Islet precursor cell (in vitro differentiated cells): ENCODE data around the gene CPTP.
"Not testable (repeated sequence)": the region's sequence is repeated elsewhere in the genome, so short reads cannot be mapped to it uniquely, and the experiment has no call there.

Experiments used
- DNase-seq: peaks from one replicate; pipeline ENCODE4 v3.0.0-alpha.2; 2018

Gene CPTP

DNA sequence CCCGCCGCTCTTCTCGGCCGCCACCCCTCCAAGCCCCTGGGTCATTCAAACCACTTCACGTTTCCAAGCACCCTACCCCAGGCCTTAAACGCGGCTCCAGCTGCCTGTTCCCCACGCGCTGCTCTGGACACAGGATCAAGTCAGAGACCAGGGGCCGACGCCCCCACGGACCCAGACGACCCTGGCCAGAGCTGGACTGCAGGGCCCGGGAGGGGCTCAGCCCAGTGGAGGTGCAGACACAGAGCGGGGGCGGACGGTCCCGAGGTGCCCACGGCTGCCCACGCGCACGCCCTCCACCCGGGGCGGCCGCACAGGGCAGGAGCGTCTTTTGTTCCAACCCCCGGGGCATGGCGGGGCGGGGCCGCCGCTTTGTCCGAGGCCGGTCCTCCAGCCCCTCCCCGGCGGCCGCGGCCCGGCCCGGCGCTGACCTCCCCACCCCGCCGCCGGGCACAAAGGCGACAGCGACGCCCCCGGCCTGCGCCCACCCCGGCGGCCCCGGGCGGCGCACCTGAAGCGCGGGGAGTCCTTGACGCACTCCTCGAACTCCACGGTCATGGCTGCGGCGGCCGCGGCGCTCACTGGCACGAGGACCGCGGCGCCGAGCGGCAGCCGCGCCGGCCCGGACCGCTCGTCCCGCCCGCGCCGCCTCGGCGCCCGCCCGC lies 17.2 kb upstream of the CPTP start:
- no peak for DNase-seq

DNA sequence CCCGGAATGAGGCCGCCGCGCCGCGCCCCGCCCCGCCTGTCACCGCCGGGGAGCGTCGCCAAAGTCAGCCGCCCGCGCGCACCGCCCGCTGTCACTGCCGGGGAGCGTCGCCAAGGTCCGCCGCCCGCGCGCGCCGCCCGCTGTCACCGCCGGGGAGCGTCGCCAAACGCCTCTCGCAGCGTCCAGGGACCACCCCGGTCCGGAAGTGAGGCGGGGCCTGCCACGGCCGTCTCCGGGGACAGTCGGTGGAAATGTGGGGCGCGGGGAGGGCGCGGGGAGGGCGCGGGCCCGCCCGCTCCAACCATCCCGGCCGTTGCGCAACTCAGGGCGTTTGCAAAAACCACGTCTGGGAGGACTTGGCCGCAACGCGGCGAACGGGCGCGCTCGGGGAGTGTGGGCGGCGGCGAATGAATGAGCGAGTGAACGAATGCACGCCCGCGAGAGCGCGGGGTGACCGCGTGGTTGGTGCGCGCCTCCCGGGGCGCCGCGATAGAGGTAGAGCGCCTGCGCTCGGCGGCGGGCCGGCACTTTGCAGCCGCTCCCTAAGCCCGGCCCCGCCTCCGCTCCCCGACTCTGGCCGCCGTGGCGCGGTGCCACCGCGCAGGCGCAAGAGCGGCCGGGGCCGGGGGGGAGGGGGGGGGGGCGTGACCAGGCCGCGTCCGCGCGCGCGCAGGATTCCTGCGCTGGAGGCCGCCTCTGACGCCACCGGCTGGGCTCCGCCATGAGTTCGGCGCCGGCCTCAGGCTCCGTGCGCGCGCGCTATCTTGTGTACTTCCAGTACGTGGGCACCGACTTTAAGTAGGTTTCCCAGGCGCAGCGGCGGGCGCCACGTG lies 16.5 kb upstream of the CPTP start, which contains the start of the genes ACAP3 and PUSL1:
ACAP3 (minus strand) TSS at position 8 of the 833 bp plus-strand sequence. CDS start 115 bp downstream, outside the sequence.
PUSL1 (plus strand) TSS at position 675 of the 833 bp plus-strand sequence; CDS start at position 722, 47 bp downstream.
- peak; percentile 90 for DNase-seq

DNA sequence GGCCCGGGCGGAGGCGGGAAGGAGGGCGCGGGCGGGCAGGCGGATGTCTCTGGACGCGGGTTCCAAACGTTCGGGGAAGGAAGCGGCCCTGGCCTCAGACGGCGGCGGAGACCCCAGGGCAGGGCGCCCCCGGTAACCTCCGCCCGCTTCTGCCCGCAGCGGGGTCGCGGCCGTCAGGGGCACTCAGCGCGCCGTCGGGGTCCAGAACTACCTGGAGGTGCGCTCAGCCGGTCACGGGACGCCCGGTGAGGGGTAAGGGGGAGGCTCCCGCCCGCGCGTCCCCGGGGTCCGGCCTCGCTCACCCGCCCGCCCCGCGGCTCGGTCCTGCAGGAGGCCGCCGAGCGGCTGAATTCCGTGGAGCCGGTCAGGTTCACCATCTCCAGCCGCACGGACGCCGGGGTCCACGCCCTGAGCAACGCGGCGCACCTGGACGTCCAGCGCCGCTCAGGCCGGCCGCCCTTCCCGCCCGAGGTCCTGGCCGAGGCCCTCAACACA lies 15.8 kb upstream of the CPTP start:
- no peak for DNase-seq

DNA sequence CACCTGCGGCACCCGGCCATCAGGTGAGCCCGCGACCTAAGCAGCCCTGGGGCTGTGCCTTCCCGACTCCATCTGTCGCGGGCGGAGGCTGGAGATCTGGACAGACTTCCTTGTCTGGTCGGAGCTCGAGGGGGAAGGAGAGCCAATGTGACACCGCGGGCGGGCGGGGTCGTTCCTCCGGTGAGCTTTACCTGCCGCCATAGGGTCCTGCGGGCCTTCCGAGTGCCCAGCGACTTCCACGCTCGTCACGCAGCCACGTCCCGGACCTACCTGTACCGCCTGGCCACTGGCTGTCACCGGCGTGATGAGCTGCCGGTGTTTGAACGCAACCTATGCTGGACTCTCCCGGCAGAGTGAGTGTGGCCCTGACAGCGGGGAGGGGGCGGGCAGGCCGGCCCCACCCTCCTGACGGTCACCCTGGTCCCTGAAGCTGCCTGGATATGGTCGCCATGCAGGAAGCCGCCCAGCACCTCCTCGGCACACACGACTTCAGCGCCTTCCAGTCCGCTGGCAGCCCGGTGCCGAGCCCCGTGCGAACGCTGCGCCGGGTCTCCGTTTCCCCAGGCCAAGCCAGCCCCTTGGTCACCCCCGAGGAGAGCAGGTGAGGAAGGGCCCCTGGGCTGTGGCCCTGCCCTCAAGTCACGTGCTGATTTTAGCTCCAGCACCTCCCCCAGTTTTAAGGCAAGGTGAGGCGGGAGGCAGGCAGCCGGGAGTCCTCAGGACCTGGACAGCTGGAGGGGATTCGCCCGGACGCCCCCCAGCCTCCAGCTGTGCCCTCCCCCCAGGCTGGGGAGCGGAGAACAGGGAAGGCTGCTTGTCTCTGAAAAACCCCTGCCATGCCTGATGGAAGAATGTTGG lies 15.1 kb upstream of the CPTP start:
- DNase-seq, result peak; percentile 70

DNA sequence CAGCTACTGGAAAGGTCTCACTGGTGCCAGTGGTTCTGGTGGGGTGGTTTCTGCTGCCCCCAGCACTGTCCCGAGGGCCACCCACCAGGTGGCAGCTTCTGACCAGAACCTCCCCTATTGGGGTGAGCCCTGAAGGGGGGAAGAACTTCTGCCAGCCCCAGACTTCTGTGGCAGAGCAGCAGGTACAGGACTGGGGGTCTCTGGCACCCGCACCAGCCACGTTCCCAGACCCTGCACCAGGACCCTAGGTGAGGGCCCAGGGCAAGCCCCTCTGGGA lies 14.6 kb upstream of the CPTP start:
- no peak for DNase-seq

- no peak for DNase-seq
Observed at GRCh38 chr1:1310476-1311053, 14.0 kb upstream of the CPTP start.

DNA sequence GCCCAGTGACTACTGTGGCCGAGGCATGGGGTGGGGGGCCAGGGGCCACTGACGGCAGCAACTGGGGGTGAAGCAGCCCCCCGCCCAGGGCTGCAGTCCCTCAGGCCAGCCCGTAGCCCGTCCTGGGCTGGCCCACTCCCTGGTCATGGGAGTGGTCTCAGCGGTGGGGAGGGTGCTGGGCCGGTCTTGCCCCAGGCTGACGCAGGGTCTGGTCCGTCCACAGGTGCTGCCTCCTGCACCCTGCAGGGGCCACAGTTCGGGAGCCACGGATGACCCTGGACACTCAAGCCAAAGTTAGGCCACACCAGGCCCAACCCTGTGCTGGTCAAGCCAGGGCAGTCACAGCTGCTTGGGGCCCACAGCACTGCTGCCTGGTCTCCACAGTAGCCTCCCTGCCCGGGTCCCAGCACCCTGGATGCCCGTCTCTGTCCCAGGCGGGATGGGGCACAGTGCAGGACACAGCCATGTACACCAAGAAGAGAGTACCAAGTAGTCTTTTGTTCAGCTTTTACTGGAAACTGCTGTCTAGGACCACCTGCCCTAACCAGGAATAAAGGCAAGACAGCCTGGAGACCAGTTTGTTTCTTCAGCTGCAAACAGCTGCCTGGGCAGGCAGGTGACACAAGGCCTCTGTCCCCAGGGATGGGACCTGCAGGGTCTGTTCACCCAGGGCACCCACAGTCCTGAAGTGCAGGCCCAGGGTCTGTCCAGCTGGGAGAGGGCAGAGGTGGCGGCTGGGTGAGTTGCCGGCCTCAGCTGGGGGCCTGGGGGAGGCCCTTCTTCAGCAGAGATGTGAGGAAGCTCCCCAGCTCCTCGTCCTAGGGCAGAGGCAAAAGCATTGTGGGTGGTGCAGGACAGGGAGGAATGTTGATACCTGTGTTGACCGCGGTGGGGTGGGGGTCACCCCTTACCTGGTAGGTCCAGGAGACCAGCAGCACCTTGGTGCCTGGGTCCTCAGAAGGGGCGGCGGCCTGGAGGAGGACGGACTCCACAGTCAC lies 13.2 kb upstream of the CPTP start:
- DNase-seq, result no peak

DNA sequence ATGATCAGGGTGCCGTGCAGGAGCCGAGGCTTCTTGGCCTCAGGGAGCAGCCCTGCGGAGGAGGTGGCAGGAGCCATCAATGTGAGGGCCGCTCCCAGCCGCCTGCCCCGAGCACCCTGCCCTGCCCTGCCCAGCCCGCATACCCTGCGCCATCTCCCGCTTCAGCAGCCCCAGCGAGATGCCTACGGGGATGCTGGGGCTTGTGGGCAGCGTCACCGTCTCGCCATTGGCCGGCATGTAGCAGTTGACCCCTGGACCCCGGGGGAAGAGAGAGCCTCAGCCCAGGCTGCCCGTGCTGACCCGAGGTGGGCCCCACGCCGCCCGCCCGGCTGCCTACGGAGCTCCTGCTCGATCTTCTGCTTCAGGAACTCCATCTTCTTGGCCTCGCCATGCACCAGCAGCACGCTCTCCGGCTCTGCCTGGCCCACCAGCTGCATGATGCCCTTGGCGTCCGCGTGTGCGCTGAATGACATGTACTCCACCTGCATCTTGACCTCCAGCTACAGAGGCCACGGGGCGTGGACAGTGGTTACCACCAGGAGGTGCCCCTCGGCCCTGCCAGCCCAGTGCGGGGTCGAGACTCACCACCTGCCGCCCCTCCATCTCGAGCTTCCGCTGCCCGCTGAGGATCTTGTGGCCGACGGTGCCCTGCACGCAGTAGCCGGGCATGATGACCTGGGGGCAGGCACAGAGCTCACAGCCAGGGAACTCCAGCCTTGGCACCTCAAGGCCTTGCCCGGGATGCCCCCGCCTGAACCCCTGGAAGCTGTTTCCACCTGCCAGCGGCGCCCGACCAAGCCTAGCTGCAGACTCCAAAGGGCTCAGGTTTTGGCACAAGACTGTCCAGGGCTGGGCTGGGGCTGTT lies 11.9 kb upstream of the CPTP start:
- no peak for DNase-seq

- no peak for DNase-seq
Observed at GRCh38 chr1:1313500-1314236, 10.9 kb upstream of the CPTP start.

- no peak for DNase-seq
Observed at GRCh38 chr1:1314237-1314586, 10.4 kb upstream of the CPTP start.

GRCh38 chr1:1314678-1315335 lies 9.8 kb upstream of the CPTP start:
- DNase-seq, result no peak

GRCh38 chr1:1315435-1315954 lies 9.1 kb upstream of the CPTP start:
- DNase-seq, result no peak

DNA sequence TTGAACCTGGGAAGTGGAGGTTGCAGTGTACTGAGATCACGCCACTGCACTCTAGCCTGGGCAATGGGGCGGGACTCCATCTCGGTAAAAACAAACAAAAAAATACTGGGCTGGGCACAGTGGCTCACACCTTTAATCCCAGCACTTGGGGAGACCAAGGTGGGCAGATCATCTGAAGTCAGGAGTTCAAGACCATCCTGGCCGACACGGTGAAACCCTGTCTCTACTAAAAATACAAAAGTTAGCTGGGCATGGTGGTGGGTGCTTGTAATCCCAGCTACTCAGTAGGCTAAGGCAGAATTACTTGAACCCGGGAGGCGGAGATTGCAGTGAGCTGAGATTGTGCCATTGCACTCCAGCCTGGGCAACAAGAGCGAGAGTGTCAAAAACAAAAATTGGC lies 8.4 kb upstream of the CPTP start:
- DNase-seq, result not testable (repeated sequence)

DNA sequence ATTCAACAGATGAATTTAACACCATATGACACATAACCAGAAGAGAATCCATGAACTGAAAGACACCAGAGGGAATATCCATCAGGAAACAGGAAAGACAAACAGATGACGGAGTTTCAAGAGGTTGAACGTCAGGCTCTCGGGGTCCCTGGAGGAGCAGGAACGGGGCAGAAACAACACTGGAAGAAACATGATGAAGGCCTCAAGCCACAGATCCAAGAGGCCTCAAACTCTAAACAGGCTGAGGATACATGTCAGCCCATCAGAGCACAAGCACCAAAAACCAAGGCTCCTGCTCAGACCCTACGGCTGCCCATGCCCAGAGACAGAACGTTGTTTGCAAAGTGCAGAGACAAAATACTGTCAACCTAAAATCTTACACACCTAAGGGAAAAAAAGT lies 7.2 kb upstream of the CPTP start:
- no peak for DNase-seq

GRCh38 chr1:1318131-1318652 lies 6.4 kb upstream of the CPTP start:
- DNase-seq, result peak; percentile 83

GRCh38 chr1:1318777-1319645 lies 5.6 kb upstream of the CPTP start:
- no peak for DNase-seq

- DNase-seq, result no peak
Observed at GRCh38 chr1:1319646-1319941, 5.0 kb upstream of the CPTP start.
